ENCODE data around the gene BIN1.

DNA sequence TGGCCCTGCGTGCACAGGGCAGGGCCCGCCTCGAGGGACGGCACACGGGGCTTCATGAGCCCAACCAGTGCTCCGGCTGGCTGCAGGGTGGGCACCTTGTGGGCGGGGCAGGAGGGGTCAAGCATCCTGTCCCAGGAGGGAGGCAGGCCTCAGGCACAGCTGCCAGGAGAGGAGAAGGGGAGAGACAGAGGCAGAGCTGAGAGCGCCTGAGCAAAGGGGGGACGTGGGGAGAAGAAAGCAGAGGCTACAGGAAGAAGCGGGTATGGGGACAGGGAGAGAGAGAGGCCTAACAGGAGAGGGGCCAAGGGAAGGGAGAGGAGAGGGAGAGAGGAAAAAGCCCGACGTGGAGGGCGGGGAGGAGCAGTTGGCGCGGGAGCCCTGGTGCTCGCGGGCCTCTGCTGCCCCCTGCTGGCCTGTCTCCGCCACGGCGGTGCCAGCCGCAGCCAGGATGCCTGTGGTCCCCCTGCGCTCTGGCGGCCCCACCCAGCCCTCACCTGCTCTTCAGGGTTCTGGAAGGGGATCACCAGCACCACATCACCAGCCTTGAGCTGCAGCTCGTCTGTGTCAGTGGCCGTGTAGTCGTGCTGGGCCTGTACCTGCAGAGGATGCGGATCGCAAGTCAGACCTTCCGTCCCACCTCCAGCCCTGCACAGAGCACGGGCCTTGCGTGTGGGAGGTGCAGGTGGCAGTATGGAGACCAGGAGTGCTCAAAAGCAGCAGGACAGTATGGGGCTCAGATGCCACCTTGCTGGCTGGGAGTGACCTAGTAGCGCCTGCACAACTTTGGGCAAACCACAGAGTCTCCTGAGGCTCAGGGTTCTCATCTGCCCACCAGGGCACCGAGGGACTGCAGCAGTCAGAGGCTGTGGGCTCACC is 56.8 kb downstream of the BIN1 start:
- TF ChIP-seq, protein P1, sequence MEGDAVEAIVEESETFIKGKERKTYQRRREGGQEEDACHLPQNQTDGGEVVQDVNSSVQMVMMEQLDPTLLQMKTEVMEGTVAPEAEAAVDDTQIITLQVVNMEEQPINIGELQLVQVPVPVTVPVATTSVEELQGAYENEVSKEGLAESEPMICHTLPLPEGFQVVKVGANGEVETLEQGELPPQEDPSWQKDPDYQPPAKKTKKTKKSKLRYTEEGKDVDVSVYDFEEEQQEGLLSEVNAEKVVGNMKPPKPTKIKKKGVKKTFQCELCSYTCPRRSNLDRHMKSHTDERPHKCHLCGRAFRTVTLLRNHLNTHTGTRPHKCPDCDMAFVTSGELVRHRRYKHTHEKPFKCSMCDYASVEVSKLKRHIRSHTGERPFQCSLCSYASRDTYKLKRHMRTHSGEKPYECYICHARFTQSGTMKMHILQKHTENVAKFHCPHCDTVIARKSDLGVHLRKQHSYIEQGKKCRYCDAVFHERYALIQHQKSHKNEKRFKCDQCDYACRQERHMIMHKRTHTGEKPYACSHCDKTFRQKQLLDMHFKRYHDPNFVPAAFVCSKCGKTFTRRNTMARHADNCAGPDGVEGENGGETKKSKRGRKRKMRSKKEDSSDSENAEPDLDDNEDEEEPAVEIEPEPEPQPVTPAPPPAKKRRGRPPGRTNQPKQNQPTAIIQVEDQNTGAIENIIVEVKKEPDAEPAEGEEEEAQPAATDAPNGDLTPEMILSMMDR (IDR thresholded peaks at IDR 0.05), result peak; percentile 97
- no peak for TF ChIP-seq EZH2 (IDR thresholded peaks at IDR 0.05; ENCODE audit: borderline replicate concordance, insufficient read depth, low read depth, low read length, poor library complexity, severe bottlenecking)
